Neural crest cell (in vitro differentiated cells): ENCODE measurements around the gene ABLIM2. TPM values are rescaled to one million over a fixed set of nuclear protein-coding genes. Genes with fewer than 3 reads are reported as not detected.

ENCODE experiments used
- DNase-seq: peaks from one replicate; pipeline ENCODE4 v3.0.0; 2021; ENCODE audit warnings: low read depth, mixed read lengths, low spot score
- H3K27ac Mint-ChIP-seq: one replicate; pipeline ENCODE4 v1.8.0; 2021; ENCODE audit warnings: mild to moderate bottlenecking, mixed read lengths; ENCODE audit not compliant: unreplicated experiment
- H3K27me3 Mint-ChIP-seq: 2 replicates; pipeline ENCODE4 v1.8.0; 2021; ENCODE audit warnings: low read depth, mild to moderate bottlenecking, mixed read lengths
- H3K36me3 Mint-ChIP-seq: 2 replicates; pipeline ENCODE4 v1.8.0; 2021; ENCODE audit warnings: low read depth, mild to moderate bottlenecking, mixed read lengths
- H3K4me1 Mint-ChIP-seq: 2 replicates; pipeline ENCODE4 v1.8.0; 2021; ENCODE audit warnings: mixed read lengths
- H3K4me3 Mint-ChIP-seq: one replicate; pipeline ENCODE4 v1.8.0; 2021; ENCODE audit warnings: mild to moderate bottlenecking, mixed read lengths
- H3K9me3 Mint-ChIP-seq: 2 replicates; pipeline ENCODE4 v1.8.0; 2021; ENCODE audit warnings: mixed read lengths
- CTCF ChIP-seq: fragments of 200-600 bp; sonication (generic); conservative IDR thresholded peaks from 2 replicates; pipeline ENCODE4 v1.5.0; 2021; ENCODE audit warnings: antibody characterized with exemption, mild to moderate bottlenecking
- total RNA-seq: library from RNA; stranded (reverse); gene quantifications from 2 replicates; pipeline ENCODE4 v1.2.1, GENCODE V29; 2021

The ABLIM2 gene
- total RNA-seq, 1 donor from 2014 or later, result 3.8 TPM

- Mint-ChIP-seq H3K9me3 (no peaks in the 10 kb centered on the region), H3K27me3 (no peaks in the 10 kb centered on the region), H3K4me3 (no peak overlapping the region), H3K4me1 (peaks cover 40% of the 10 kb centered on the region), H3K27ac (no peak overlapping the region), H3K36me3 (no peaks in the 10 kb centered on the region)
- DNase-seq, result no peak
- TF ChIP-seq CTCF, result no peak
These were observed 115.0 kb downstream of the ABLIM2 start for GRCh38 chr4:8043596-8043995.

- no peak for DNase-seq
- Mint-ChIP-seq H3K27ac (peak overlapping the region; percentile 78), H3K4me3 (no peak overlapping the region), H3K9me3 (no peaks in the 10 kb centered on the region), H3K4me1 (peaks cover 38% of the 10 kb centered on the region), H3K36me3 (no peaks in the 10 kb centered on the region), H3K27me3 (no peaks in the 10 kb centered on the region)
- no peak for TF ChIP-seq CTCF
These were observed 116.7 kb downstream of the ABLIM2 start for GRCh38 chr4:8041868-8042267.

- TF ChIP-seq CTCF, result no peak
- no peak for DNase-seq
- no peaks in the 10 kb centered on the region for H3K36me3 Mint-ChIP-seq
- H3K27me3 Mint-ChIP-seq, result no peaks in the 10 kb centered on the region
- no peak overlapping the region for H3K4me3 Mint-ChIP-seq
- no peak overlapping the region for H3K27ac Mint-ChIP-seq
- H3K9me3 Mint-ChIP-seq, result no peaks in the 10 kb centered on the region
- peaks cover 38% of the 10 kb centered on the region for H3K4me1 Mint-ChIP-seq
These were observed 117.4 kb downstream of the ABLIM2 start for GRCh38 chr4:8041172-8041571.

- H3K27me3 Mint-ChIP-seq, result no peaks in the 10 kb centered on the region
- H3K4me3 Mint-ChIP-seq, result no peak overlapping the region
- no peak overlapping the region for H3K27ac Mint-ChIP-seq
- no peak for TF ChIP-seq CTCF
- peaks cover 38% of the 10 kb centered on the region for H3K4me1 Mint-ChIP-seq
- H3K36me3 Mint-ChIP-seq, result no peaks in the 10 kb centered on the region
- DNase-seq, result no peak
- H3K9me3 Mint-ChIP-seq, result no peaks in the 10 kb centered on the region
These were observed 118.0 kb downstream of the ABLIM2 start for GRCh38 chr4:8040607-8041006.

GRCh38 chr4:8039853-8040252 lies 118.8 kb downstream of the ABLIM2 start:
- Mint-ChIP-seq H3K4me1 (peaks cover 41% of the 10 kb centered on the region), H3K36me3 (no peaks in the 10 kb centered on the region), H3K9me3 (no peaks in the 10 kb centered on the region), H3K4me3 (no peak overlapping the region), H3K27me3 (no peaks in the 10 kb centered on the region), H3K27ac (no peak overlapping the region)
- no peak for DNase-seq
- no peak for TF ChIP-seq CTCF

GRCh38 chr4:8039290-8039689 lies 119.3 kb downstream of the ABLIM2 start:
- no peaks in the 10 kb centered on the region for H3K9me3 Mint-ChIP-seq
- TF ChIP-seq CTCF, result no peak
- H3K36me3 Mint-ChIP-seq, result no peaks in the 10 kb centered on the region
- H3K27me3 Mint-ChIP-seq, result no peaks in the 10 kb centered on the region
- H3K27ac Mint-ChIP-seq, result no peak overlapping the region
- H3K4me3 Mint-ChIP-seq, result no peak overlapping the region
- H3K4me1 Mint-ChIP-seq, result peaks cover 35% of the 10 kb centered on the region
- peak; percentile 59 for DNase-seq
